ENCODE measurements around the gene ARPC1A.
"Not testable (repeated sequence)": the region's sequence is repeated elsewhere in the genome, so short reads cannot be mapped to it uniquely, and the experiment has no call there.

Gene ARPC1A

DNA sequence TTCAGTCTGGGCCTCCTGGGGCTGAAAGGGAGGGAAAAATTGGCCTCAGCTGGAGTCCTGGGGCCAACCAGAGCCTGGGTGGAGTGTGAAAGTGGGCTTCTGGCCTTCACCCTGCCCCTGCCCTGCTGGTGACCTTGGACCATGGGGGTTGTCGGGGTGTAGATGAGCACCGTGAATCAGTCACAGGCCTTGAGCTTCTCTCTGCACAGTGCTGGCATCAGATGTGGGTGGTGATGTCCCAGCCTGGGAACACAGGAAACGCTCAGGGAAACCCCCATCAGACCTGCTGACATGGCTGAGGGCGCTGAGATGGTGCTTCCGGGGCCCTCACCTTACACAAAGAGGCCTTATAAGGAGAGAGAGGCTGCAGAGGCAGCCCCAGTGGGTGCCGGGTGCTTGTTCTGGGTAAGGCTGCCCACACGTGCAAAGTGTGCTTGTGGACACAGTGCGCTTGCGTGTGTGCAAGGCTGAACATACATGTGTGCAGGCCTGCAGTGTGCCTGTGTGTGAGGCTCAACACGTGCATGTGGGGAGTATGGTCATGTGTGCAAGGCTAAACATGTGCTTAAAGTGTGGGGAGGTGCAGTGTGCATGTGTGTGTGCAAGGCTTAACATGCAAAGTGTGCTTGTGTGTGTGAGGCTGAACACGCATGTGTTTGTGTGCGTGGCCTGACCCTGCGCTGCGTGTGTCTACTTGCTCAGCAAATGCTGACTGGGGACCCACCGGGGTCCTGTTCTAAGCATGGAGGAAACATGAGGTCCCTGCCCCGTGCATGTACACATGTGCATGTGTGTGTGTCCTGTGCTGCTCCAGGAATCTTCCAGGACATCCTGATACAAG is 55.3 kb downstream of the ARPC1A start:
- TF ChIP-seq, protein P1, sequence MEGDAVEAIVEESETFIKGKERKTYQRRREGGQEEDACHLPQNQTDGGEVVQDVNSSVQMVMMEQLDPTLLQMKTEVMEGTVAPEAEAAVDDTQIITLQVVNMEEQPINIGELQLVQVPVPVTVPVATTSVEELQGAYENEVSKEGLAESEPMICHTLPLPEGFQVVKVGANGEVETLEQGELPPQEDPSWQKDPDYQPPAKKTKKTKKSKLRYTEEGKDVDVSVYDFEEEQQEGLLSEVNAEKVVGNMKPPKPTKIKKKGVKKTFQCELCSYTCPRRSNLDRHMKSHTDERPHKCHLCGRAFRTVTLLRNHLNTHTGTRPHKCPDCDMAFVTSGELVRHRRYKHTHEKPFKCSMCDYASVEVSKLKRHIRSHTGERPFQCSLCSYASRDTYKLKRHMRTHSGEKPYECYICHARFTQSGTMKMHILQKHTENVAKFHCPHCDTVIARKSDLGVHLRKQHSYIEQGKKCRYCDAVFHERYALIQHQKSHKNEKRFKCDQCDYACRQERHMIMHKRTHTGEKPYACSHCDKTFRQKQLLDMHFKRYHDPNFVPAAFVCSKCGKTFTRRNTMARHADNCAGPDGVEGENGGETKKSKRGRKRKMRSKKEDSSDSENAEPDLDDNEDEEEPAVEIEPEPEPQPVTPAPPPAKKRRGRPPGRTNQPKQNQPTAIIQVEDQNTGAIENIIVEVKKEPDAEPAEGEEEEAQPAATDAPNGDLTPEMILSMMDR (IDR thresholded peaks at IDR 0.05; ENCODE audit: low read depth, low read length), result no peak
- DNase-seq (ENCODE audit: extremely low read depth, low read depth), result no peak

DNA sequence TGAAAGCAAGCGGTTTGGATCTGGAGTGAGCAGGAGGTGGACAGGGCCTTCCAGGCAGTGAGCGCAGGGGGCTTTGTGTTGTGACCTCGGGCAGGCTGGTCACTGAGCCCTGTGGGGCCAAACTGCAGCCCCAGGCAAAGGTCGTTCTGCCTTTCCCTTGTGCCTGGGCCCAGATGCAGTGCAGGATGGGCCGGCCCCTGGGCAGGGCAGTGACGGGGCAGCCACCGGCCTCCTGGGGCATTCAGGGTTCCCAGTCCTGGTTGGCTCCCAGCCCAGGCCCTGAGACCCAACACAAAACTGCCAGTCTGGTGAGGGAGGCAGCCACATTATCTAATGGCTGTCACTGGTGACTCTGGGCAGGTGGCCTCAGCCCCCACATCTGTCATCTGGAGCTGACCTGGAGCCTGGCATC is 56.0 kb downstream of the ARPC1A start:
- TF ChIP-seq, protein P1 (IDR thresholded peaks at IDR 0.05; ENCODE audit: low read depth, low read length), result no peak
- DNase-seq (ENCODE audit: extremely low read depth, low read depth), result no peak

DNA sequence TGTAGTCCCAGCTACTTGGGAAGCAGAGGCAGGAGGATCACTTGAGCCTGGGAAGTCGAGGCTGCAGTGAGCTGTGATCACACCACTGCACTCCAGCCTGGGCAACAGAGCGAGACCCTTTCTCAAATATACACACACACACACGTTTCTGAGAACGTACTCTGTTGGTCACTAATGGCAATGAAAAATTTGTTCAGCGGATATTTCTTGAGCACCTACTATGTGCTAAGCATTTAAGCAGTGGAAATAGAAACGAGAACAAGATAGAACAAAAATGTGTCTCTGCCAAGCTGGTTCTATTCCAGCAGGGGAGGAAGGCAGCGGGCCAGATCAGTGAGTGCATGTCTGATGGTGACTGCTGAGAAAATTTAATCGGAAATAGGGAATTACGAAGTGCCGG is 57.5 kb downstream of the ARPC1A start:
- DNase-seq (ENCODE audit: extremely low read depth, low read depth), result no peak
- TF ChIP-seq, protein P1 (IDR thresholded peaks at IDR 0.05; ENCODE audit: low read depth, low read length), result no peak

DNA sequence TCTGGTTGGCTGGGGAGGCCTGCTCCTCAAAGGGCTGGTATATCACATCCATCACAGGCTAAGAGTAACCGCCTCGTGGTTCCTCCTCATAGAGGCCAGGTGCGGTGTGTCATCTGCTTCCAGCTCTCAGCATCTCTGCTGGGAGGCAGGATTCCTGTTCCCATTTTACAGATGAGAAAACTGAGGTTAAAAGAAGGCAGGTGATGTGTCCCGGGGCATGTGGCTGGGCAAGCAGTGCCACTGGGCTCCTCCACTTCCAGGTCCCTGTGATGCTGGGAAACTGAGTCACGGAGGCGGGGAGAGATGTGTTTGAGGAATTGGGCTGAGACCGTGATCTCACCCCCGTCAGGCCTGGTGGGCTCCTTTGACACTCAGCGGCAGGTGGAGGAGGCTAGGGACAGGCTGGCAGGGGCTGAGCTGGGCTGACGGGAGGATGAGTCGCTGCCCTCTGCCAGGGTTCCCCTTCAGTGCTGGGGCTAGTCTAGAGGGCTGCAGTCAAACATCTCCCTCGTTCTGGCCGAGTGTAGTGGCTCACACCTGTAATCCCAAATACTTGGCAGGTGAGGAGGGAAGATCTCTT is 58.2 kb downstream of the ARPC1A start:
- DNase-seq (ENCODE audit: extremely low read depth, low read depth), result no peak
- TF ChIP-seq, protein P1 (IDR thresholded peaks at IDR 0.05; ENCODE audit: low read depth, low read length), result no peak

DNA sequence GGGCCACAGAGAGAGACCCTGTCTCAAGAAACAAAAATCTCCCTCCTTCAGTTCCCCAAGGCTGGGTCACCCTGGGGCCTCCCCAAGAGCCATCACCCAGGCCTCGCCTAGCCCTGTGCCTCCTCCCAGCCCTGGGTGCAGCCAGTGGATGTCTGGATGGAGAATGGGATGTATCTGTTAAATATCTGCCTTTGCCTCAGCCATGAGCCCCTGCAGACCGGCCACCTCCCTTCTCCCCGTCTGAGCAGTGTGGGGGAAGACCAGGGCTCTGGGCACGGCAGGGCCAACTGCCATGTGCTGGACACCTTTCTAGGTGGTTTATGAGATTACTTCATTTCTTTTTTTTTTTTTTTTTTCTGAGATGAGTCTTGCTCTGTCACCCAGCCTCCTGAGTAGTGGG is 58.8 kb downstream of the ARPC1A start:
- TF ChIP-seq, protein P1 (IDR thresholded peaks at IDR 0.05; ENCODE audit: low read depth, low read length), result no peak
- no peak for DNase-seq (ENCODE audit: extremely low read depth, low read depth)

DNA sequence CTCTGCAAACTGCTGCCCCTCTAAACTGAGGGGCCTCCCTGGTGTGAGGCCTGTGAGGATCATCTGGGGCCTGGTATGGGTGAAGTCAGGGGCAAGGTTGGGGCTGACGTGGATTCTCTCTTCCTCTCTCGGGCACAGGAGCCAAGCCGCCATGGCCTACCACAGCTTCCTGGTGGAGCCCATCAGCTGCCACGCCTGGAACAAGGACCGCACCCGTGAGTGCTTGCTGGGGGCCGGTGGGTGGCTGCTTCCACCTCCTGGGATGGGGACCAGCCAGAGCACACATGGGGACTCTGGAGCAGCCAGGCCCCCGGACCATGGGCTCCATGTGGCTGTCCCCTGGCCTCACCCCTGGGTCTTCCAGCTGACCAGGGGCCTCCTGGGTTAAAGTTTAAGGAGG is 59.9 kb downstream of the ARPC1A start:
- DNase-seq (ENCODE audit: extremely low read depth, low read depth), result no peak
- TF ChIP-seq, protein P1 (IDR thresholded peaks at IDR 0.05; ENCODE audit: low read depth, low read length), result no peak

DNA sequence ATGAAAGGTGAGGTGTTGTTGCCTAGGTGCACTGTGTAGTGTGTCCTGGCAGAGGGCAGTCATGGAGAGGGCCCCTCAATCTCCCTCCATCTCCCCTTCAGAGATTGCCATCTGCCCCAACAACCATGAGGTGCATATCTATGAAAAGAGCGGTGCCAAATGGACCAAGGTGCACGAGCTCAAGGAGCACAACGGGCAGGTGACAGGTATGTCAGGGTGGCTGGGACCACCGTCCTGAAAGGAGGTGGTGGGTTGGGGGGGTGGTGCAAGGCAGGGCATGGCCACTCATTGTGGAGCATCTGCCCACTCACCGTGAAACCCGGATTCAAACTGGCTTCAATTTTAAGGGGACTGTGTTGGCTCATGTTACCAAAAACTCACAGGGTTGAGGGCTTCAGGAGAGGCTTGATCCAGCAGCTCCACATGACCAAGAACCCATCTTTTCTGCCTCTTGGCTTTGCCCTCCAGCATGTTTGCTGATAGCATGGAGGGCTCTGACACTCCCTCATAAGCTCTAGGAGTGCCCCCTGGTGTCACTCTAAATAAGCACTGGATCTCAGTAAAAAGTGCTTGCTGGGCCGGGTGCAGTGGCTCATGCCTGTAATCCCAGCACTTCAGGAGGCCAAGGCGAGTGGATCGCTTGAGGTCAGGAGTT is 61.0 kb downstream of the ARPC1A start:
- no peak for DNase-seq (ENCODE audit: extremely low read depth, low read depth)

DNA sequence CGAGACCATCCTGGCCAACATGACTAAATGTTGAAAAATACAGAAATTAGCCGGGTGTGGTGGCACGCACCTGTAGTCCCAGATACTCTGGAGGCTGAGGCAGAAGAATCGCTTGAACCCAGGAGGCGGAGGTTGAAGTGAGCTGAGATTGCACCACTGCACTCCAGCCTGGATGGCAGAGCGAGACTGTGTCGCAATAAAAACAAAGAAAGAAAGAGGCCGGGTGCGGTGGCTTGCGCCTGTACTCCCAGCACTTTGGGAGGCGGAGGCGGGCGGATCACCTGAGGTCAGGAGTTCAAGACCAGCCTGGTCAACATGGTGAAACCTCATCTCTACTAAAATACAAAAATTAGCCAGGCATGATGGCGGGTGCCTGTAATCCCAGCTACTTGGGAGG is 61.5 kb downstream of the ARPC1A start:
- DNase-seq (ENCODE audit: extremely low read depth, low read depth), result not testable (repeated sequence)

More for the DNA sequence above, 61.0 kb downstream of the ARPC1A start:
- TF ChIP-seq, protein P1 (IDR thresholded peaks at IDR 0.05; ENCODE audit: low read depth, low read length), result peak; percentile 28
